Stimulated activated CD4-positive, alpha-beta T cell treated with anti-CD3 and anti-CD28 coated beads, Interleukin-1b, Interleukin-23, amount 100 ng/mL, for 1 hour (primary cell): ENCODE data around the gene RASA3.
"Not testable (repeated sequence)": the region's sequence is repeated elsewhere in the genome, so short reads cannot be mapped to it uniquely, and the experiment has no call there.

Experiments
- DNase-seq, 2 donors: peaks; one replicate each; pipeline ENCODE4 v3.0.0-alpha.2; 2020; ENCODE audit warnings: low read depth in 2 of 2

The RASA3 gene

DNA sequence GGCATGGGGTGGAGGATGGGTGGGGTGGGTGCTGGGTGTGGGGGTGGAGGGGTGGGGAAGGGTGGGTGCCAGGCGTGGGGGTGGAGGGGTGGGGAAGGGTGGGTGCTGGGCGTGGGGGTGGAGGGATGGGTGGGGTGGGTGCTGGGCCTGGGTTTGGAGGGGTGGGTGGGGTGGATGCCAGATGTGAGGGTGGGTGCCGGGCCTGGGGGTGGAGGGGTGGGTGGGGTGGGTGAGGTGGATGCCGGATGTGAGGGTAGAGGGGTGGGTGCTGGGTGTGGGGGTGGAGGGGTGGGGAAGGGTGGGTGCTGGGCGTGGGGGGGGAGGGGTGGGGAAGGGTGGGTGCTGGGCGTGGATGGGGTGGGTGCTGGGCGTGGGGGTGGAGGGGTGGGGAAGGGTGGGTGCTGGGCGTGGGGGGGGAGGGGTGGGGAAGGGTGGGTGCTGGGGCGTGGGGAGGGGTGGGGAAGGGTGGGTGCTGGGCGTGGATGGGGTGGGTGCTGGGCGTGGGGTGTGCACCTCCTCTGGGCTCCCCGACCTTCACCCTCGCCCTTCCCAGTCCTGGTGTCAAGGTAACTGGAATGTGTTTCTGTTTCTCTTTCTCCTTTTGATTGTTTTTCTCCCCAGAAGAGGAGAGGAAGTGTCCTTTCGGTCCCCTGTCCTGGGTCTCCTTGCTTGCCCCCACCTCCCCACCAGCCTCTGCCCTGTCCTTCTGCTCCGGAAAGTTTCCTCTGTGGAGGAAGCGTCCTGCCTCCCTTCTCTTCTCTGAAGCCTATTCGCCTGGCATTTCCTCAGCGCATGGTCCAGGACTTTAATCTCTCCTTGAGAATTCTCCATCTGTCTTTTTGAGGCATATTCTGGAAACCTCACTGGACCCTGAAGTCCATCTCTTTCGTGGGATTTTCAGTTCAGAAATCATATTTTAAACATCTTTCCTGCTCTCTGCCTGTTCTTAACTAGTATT lies 23.8 kb upstream of the RASA3 start:
- no peak for DNase-seq

DNA sequence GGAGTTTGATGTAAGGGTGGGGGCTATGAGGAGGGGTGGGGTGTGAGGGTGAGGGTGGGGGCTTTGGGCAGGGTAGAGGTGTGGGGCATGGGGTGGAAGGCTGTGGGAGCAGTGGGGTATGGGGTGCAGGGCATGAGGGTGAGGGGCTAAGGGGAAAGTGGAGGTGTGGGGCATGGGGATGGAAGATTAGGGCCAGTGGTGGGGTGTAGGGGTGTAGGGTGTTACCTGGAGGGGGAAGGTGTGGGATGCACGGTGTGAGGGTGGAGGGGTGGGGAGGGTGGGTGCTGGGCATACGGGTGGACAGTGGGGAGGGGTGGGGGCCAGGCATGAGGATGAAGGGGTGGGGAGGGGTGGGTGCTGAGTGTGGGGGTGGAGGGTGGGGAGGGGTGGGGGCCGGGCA lies 22.9 kb upstream of the RASA3 start:
- no peak for DNase-seq

DNA sequence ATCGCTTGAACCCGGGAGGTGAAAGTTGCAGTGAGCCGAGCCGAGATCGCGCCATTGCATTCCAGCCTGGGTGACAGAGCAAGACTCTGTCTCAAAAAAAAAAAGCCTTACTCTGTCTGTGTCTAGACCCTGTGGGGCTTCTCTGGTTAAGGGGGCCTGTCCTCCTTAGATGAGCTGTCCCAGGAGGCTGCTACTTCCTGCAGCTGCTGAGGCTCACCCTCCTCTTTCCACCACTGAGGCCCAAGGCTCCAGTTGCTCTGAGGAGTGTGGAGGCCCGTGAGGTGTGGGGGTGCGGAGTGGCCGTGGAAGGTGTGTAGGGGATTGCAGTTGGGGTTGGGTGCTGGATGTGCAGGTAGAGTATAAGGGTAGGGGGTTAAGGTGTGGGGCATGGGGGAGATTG lies 22.1 kb upstream of the RASA3 start:
- no peak for DNase-seq

- no peak for DNase-seq
These were observed 21.2 kb upstream of the RASA3 start for GRCh38 chr13:114153485-114154080.

GRCh38 chr13:114152831-114153371 lies 20.5 kb upstream of the RASA3 start:
- no peak for DNase-seq

- no peak for DNase-seq
These were observed 19.8 kb upstream of the RASA3 start for GRCh38 chr13:114152285-114152645.

GRCh38 chr13:114151565-114152284 lies 19.3 kb upstream of the RASA3 start:
- DNase-seq = no peak

DNA sequence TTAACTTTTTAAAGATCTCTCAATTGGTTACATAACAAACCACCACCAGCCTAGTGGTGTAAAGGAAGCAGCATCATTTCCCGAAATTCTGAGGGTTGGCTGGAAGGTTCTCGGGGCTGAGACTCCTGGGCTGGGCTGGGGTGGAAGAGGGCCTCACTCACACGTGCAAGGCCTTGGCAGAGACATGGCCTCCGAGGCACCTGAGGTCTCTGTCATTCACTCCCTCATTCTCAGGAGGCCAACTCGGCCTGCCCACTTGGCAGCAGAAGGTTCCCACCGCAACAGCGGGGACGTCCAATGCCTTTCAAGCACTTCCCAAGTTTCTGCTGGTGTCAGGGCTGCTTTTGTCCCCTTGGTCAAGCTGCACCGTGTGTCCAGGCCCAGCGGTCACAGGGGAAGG lies 18.6 kb upstream of the RASA3 start:
- DNase-seq = no peak

DNA sequence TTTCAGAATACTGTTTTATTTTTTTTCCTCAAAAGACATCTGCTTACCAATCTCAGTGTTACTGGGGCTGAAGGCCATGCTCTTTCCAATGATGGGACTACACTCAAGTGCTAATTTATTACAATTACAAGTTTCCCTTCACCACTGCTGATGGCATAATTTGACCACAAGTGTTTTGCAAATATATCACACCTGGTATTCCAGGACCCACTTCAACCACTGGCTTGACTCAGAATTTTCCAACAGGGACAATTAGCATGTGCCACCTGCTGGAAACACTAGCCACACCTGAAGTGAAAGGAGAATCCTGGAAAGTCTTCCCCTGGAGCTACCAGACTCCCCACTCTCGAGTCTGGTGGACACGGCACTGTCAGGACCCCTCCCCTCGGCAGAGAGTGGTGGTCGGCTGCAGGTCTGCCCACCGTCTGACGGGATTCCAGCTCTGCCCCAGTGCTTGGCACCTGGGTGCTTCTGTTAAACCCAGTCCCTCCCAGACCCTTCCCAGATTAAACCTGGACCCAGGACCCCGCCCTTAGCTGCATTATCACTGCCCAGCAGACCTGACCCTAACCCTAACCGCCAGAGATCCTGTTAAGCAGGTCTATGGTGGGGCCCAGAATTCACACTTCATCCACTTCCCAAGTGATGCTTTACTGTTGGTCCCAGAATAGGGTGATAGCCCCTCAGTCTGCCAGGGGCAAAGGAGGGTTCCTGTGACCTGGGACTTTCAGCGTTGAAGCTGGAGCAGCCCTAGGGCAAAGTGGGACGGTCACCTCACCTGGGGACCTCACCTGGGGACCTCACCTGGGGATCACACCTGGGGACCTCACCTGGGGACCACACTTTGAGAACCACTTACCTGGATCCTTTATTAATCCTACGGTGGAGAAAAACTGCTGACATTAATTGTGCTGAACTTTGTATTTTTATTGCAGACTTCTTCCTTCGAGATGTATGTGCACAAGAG lies 17.6 kb upstream of the RASA3 start:
- DNase-seq = no peak

- not testable (repeated sequence) for DNase-seq
These were observed 16.5 kb upstream of the RASA3 start for GRCh38 chr13:114148886-114149285.

GRCh38 chr13:114148521-114148855 lies 16.1 kb upstream of the RASA3 start:
- peak in 1 of 2 donors; percentile 80 for DNase-seq

- no peak for DNase-seq
These were observed 15.5 kb upstream of the RASA3 start for GRCh38 chr13:114147803-114148520.

DNA sequence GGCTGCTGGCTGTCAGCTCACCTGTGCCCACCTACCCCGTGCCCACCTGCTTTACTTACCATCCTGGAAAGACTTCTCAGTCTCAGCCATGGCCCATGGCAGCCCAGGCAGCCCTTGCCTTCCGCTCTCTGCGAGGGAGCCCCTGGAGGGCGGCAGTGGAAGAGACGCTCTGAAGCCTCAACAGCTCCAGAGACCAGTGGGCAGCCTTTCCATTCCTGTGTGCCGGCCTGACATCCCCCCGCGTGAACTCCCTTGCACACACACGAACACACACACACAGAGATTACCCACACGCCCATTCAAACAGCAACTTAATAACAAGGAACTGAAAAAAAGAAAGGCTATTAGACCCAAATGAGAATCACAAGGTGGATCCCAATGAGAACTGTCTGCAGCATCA lies 14.2 kb upstream of the RASA3 start:
- no peak for DNase-seq

DNA sequence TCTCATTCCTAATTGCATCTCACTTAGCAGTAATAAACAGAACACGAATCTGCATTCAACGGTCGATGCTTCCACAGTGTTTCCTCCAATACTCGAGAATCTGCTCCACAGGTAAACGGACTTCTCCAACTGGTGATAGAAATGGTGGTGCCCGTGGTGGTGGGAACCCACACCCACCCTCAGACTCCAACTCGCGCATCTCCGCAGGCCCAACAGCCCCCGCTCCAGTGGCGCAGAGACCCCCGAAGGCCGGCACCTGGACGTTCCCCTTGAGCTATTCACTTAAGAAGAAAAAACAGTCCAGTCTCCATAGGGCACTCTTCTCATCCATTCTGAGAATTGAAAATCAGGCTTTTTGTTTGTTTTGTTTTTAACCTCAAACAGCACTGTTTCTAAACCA lies 13.8 kb upstream of the RASA3 start:
- no peak for DNase-seq

DNA sequence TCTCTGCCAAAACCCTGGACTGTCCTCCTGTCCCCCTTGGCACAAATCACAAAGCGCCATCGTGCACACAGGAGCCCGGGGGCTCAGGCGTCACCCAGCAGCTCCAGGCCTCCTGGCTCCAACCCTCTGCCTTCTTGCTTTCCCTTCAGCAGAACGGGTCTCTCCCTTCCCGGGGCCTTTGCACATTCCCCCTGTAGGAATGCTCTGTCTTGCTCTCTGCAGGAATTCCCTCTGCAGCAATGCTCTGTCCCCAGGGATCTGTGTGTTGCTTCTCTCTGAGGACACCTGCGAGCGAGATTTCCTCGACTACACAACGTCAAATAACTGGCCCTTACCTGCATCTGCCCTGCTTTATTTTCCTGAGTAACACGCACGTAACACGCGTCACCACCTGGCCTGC lies 13.3 kb upstream of the RASA3 start:
- no peak for DNase-seq

GRCh38 chr13:114145256-114145655 lies 12.8 kb upstream of the RASA3 start:
- DNase-seq = no peak

DNA sequence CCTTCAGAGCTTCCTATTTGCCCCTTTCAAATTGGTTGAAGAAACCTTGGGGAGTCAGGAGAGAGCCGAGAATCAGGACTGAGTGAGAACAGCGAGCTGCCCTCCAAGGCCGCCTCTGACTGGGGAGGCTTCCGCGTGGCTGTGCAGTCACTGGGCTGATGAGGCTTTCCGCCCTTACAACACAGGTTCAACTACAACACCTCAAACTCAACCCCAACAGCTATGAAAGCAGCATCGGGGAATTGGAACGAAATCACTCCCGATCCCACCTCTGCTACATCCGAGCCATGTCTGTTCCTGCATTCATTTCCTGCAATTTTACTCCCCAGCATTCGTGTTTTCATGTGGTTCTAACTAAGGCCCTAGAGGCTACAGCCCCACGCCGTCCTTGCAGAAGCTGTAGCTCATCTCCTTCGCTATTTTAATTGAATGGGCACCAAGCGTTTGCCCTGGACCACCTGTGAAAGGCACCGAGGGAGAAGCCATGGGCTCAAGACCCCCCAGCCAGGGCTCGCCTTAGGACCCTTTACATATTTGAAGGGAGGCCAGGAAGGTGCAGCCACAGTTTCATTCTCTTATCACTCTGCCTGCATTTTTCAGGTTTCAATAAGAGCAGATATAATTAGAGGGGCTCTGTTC lies 12.3 kb upstream of the RASA3 start:
- DNase-seq = no peak

GRCh38 chr13:114143806-114144605 lies 11.6 kb upstream of the RASA3 start:
- no peak for DNase-seq
